Heart right ventricle (tissue), 16 donors: ENCODE measurements around the gene DNER. TPM values are rescaled to one million over a fixed set of nuclear protein-coding genes. Genes with fewer than 3 reads are reported as not detected.

Experiments
- ATAC-seq, 8 donors: fragments of 200-7000 bp; cut with Tn5 transposase; one replicate each; pipeline ENCODE4 v1.9.1; 2020; ENCODE audit warnings: mild to moderate bottlenecking in 8 of 8, moderate library complexity in 8 of 8, moderate number of reproducible peaks in 1 of 8
- DNase-seq, 2 donors: peaks; one replicate each; pipeline ENCODE4 v3.0.0-alpha.2; 2020
- H3K27ac ChIP-seq, 10 donors: fragments of 200-600 bp; sonication (generic) in 2 of 10; one replicate each; pipeline versions ENCODE4 v1.5.0 to v1.8.0; 2020 to 2022; ENCODE audit warnings: mild to moderate bottlenecking in 3 of 10
- H3K27me3 ChIP-seq, 7 donors: fragments of 200-600 bp; one replicate each; pipeline ENCODE4 v1.8.0; 2021 to 2022; ENCODE audit warnings: mild to moderate bottlenecking in 2 of 7
- H3K36me3 ChIP-seq, 9 donors: fragments of 200-600 bp; sonication (generic) in 1 of 9; one replicate each; pipeline versions ENCODE4 v1.5.0 to v1.8.0; 2020 to 2022; ENCODE audit warnings: mild to moderate bottlenecking in 2 of 9
- H3K4me1 ChIP-seq, 9 donors: fragments of 200-600 bp; sonication (generic) in 1 of 9; one replicate each; pipeline versions ENCODE4 v1.5.0 to v1.8.0; 2020 to 2022; ENCODE audit warnings: mild to moderate bottlenecking in 4 of 9
- H3K4me3 ChIP-seq, 10 donors: fragments of 200-600 bp; sonication (generic) in 2 of 10; one replicate each; pipeline versions ENCODE4 v1.5.0 to v1.8.0; 2020 to 2022; ENCODE audit warnings: mild to moderate bottlenecking in 7 of 10, moderate library complexity in 2 of 10
- H3K9me3 ChIP-seq, 11 donors: fragments of 200-600 bp in 10 of 11; sonication (generic) in 2 of 11; one replicate each; pipeline versions ENCODE4 v1.5.0 to v1.8.0; 2013 to 2022; ENCODE audit warnings: mild to moderate bottlenecking in 2 of 11, control low read depth in 1 of 11, moderate library complexity in 1 of 11
- CTCF ChIP-seq, 9 donors: fragments of 200-600 bp; sonication (generic) in 2 of 9; IDR thresholded peaks; one replicate each; pipeline versions ENCODE4 v1.5.0 to v1.8.0; 2021 to 2022; ENCODE audit warnings: antibody characterized with exemption in 9 of 9, mild to moderate bottlenecking in 5 of 9, moderate library complexity in 1 of 9
- WGBS, 2 donors: extraction: QIAGEN DNeasy Blood & Tissue Kit; methylation state at CpG; one replicate each; pipeline ENCODE4 v1.1.7; 2013; ENCODE audit warnings: inconsistent platforms in 1 of 2; 5-methylcytosine and 5-hydroxymethylcytosine counted together
- intact Hi-C, 10 donors: fragments of 100-400 bp; cut with DNase I; formaldehyde crosslinking; loops; one replicate each; pipeline versions ENCODE4 v1.11.1 to v1.14.2; 2022
- polyA plus RNA-seq, 2 donors: library from polyadenylated mRNA; stranded (reverse); fragments of 200-250 nt; gene quantifications; one replicate each; pipeline ENCODE4 v1.2.3, GENCODE V29; 2013
- total RNA-seq, 10 donors: library from RNA; stranded (reverse); fragmentation: NEBNext Ultra II Directional in 3 of 10; extraction: Animal tissue kit (Norgen Biotek cat#: 25700) in 3 of 10; gene quantifications; one replicate each; pipeline versions ENCODE4 v1.2.1 to v1.2.4, GENCODE V29; 2021 to 2023
- donor health status: Arrhythmogenic right ventricular cardiomyopathy.
- donor health status: ischemic (EF 13 %, LVEDD 7.1; RV severe dilation, severe dysfunction).
- donor health status: healthy with polysubstance abuse.
- donor health status: DM: no; HTN: yes; CAD: no.
- donor health status: DM: no; HTN: no; CAD: no.
- donor health status: ischemic (EF 25% LVEDD 6.9; RV normal size, moderate dysfunction).
- donor health status: ischemic (EF 25% LVEDD 5.7; RV mildly dilated, moderate dysfunction).
- donor health status: healthy.
- donor health status: DM: yes; HTN: yes; CAD: no.
- donor health status: Ischemic cardiomyopathy.
- donor health status: ischemic (EF 35%, LVEDD 5.7; RV mildly dilated, moderate dysfunction).
- donor health status: nonischemic (EF 11% LVEDD 7.7; RV severe dilation, severe dysfunction).
- donor health status: DM: yes; HTN: yes; CAD: no.
- donor health status: PGD.
- donor health status: ischemic (EF 29% LVEDD 5.4; RV normal size, mild dysfunction).
- donor health status: nonischemic (EF 23%, LVEDD 6.1; RV moderate dilation, normal function).

The DNER gene
- total and polyA plus RNA-seq, 12 donors: 0.13 to 1.8 (median 0.69) TPM; not detected in 2

GRCh38 chr2:229543176-229543873 lies 171.0 kb downstream of the DNER start:
- Histone ChIP-seq H3K36me3 (no peaks in the 10 kb centered on the region), H3K27ac (no peak overlapping the region), H3K27me3 (no peaks in the 10 kb centered on the region), H3K9me3 (no peaks in the 10 kb centered on the region), H3K4me1 (no peaks in the 10 kb centered on the region), H3K4me3 (no peak overlapping the region)
- no peak for DNase-seq
- no peak for TF ChIP-seq CTCF (IDR thresholded peaks at IDR 0.05)
- 75 to 76% methylated on average over 13 of the region's 13 CpGs for WGBS, 2 donors
- ATAC-seq: no peak
- intact Hi-C loops: no loop called here

GRCh38 chr2:229539628-229540027 lies 174.7 kb downstream of the DNER start:
- intact Hi-C loops: no loop called here
- no peak for DNase-seq
- Histone ChIP-seq H3K27ac (no peak overlapping the region), H3K9me3 (no peaks in the 10 kb centered on the region), H3K4me3 (no peak overlapping the region), H3K4me1 (no peaks in the 10 kb centered on the region), H3K36me3 (no peaks in the 10 kb centered on the region), H3K27me3 (no peaks in the 10 kb centered on the region)
- ATAC-seq: no peak
- 74 to 80% methylated on average over 8 of the region's 8 CpGs for WGBS, 2 donors
- no peak for TF ChIP-seq CTCF (IDR thresholded peaks at IDR 0.05)

- 90 to 92% methylated on average over 2 of the region's 2 CpGs for WGBS, 2 donors
- no peaks in the 10 kb centered on the region for H3K36me3 ChIP-seq
- no peak for DNase-seq
- peaks cover 0 to 18% (median 0%) of the 10 kb centered on the region in 11 donors for H3K9me3 ChIP-seq
- no peak for TF ChIP-seq CTCF (IDR thresholded peaks at IDR 0.05)
- intact Hi-C loops: no loop called here
- ATAC-seq: no peak
- no peaks in the 10 kb centered on the region for H3K27me3 ChIP-seq
- no peaks in the 10 kb centered on the region for H3K4me1 ChIP-seq
- H3K4me3 ChIP-seq: no peak overlapping the region
- H3K27ac ChIP-seq: no peak overlapping the region
Measured at GRCh38 chr2:229531594-229531993, 182.8 kb downstream of the DNER start.

- H3K4me1 ChIP-seq: no peaks in the 10 kb centered on the region
- 83 to 87% methylated on average over 6 of the region's 6 CpGs for WGBS, 2 donors
- DNase-seq (no peak), ATAC-seq (no peak)
- no peaks in the 10 kb centered on the region for H3K36me3 ChIP-seq
- peaks cover 0 to 18% (median 0%) of the 10 kb centered on the region in 11 donors for H3K9me3 ChIP-seq
- no peak overlapping the region for H3K27ac ChIP-seq
- no peak for TF ChIP-seq CTCF (IDR thresholded peaks at IDR 0.05)
- H3K4me3 ChIP-seq: no peak overlapping the region
- intact Hi-C loops: no loop called here
- no peaks in the 10 kb centered on the region for H3K27me3 ChIP-seq
Measured at GRCh38 chr2:229530434-229530833, 183.9 kb downstream of the DNER start.
